BE2C (cell line): Measurements from ENCODE around the gene TRPM8.

Experiments used
- DNase-seq: peaks from one replicate; pipeline ENCODE4 v3.0.0-alpha.2; 2020
- H3K27me3 ChIP-seq: fragments of 250-450 bp; sonication (Bioruptor Pico); 2 replicates; pipeline ENCODE4 v1.5.1; 2020; ENCODE audit warnings: mild to moderate bottlenecking
- H3K36me3 ChIP-seq: fragments of 250-450 bp; sonication (Bioruptor Pico); 2 replicates; pipeline ENCODE4 v1.5.1; 2020; ENCODE audit warnings: mild to moderate bottlenecking
- H3K4me1 ChIP-seq: fragments of 250-450 bp; sonication (Bioruptor Pico); 2 replicates; pipeline ENCODE4 v1.5.1; 2020
- H3K4me3 ChIP-seq: 2 replicates; pipeline ENCODE4 v1.5.1; 2011; ENCODE audit warnings: low read depth, low read length
- H3K9me3 ChIP-seq: fragments of 250-450 bp; sonication (Bioruptor Pico); 2 replicates; pipeline ENCODE4 v1.5.1; 2020
- TF ChIP-seq, protein P1 (sequence below): IDR thresholded peaks from 2 replicates; pipeline ENCODE4 v1.5.1; 2012; ENCODE audit warnings: mild to moderate bottlenecking, low read depth, low read length

The TRPM8 gene

GRCh38 chr2:233974530-233975071 is 57.4 kb downstream of the TRPM8 start:
- H3K4me1 ChIP-seq = peaks cover 32% of the 10 kb centered on the region
- TF ChIP-seq, protein P1, sequence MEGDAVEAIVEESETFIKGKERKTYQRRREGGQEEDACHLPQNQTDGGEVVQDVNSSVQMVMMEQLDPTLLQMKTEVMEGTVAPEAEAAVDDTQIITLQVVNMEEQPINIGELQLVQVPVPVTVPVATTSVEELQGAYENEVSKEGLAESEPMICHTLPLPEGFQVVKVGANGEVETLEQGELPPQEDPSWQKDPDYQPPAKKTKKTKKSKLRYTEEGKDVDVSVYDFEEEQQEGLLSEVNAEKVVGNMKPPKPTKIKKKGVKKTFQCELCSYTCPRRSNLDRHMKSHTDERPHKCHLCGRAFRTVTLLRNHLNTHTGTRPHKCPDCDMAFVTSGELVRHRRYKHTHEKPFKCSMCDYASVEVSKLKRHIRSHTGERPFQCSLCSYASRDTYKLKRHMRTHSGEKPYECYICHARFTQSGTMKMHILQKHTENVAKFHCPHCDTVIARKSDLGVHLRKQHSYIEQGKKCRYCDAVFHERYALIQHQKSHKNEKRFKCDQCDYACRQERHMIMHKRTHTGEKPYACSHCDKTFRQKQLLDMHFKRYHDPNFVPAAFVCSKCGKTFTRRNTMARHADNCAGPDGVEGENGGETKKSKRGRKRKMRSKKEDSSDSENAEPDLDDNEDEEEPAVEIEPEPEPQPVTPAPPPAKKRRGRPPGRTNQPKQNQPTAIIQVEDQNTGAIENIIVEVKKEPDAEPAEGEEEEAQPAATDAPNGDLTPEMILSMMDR = 0 out of 2 replicates have a peak, but pooled peaks have one; percentile 1
- H3K36me3 ChIP-seq = no peaks in the 10 kb centered on the region
- peaks cover 3% of the 10 kb centered on the region; the same call in 1 of the 2 replicates for H3K9me3 ChIP-seq
- H3K4me3 ChIP-seq = no peak overlapping the region
- peak; percentile 79 for DNase-seq
- H3K27me3 ChIP-seq = no peaks in the 10 kb centered on the region

DNA sequence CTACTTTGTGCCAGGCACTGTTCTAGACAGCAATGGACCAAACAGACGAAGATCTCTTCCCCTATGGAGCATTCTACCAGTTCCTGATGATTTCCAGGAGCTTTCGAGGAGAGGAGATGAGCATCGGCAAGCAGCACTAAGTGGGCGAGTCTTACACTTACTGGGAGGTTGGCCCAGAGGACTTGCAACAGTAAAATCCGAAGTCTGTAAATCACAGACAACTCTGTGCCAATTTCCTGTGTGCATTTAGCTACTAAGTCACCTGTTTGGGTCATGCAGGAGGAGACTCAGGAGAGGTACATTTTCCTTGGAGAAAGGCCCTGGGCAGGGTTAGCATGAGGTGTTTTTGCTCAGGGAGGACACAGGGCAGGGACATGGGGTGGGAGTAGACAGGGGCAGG is 58.9 kb downstream of the TRPM8 start:
- peaks cover 33% of the 10 kb centered on the region for H3K4me1 ChIP-seq
- TF ChIP-seq, protein P1 = no peak

GRCh38 chr2:233976690-233977294 is 59.6 kb downstream of the TRPM8 start:
- peak; percentile 42 for DNase-seq
- no peaks in the 10 kb centered on the region for H3K27me3 ChIP-seq
- H3K36me3 ChIP-seq = no peaks in the 10 kb centered on the region
- TF ChIP-seq, protein P1 = peak; percentile 69
- no peak overlapping the region for H3K4me3 ChIP-seq
- H3K9me3 ChIP-seq = peaks cover 3% of the 10 kb centered on the region; the same call in 1 of the 2 replicates
- peaks cover 37% of the 10 kb centered on the region for H3K4me1 ChIP-seq

More for the DNA sequence above, 58.9 kb downstream of the TRPM8 start:
- no peaks in the 10 kb centered on the region for H3K36me3 ChIP-seq
- H3K4me3 ChIP-seq = no peak overlapping the region
- peaks cover 3% of the 10 kb centered on the region; the same call in 1 of the 2 replicates for H3K9me3 ChIP-seq
- DNase-seq = no peak
- H3K27me3 ChIP-seq = no peaks in the 10 kb centered on the region

DNA sequence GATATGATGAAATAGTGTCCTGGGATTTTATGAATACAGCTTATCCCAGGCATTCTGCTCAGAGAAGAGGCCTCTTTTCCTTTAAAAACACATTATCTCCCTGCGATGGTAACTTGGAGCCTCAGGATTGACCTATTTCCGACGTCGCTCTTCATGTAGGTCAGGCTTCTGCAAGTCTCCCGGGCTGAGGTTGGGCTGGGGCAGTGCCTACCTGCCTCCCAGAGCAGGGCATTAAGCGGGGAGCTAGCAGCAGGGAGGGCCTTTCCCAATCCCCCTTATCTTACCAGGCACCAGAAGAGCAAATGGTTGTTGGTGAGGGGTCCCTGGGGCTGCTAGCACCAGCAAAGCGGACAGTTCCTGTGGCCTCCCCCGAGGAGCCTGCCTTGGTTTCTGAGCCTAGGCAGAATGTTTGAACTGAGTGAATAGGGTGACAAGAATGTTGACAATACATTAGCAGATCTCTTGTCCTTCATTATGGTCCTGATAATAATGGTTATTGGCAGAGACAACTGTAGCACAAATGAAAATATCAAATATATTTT is 60.2 kb downstream of the TRPM8 start:
- peaks cover 37% of the 10 kb centered on the region for H3K4me1 ChIP-seq
- DNase-seq = peak; percentile 30
- peaks cover 3% of the 10 kb centered on the region; the same call in 1 of the 2 replicates for H3K9me3 ChIP-seq
- H3K27me3 ChIP-seq = no peaks in the 10 kb centered on the region
- TF ChIP-seq, protein P1 = no peak
- no peaks in the 10 kb centered on the region for H3K36me3 ChIP-seq
- H3K4me3 ChIP-seq = no peak overlapping the region

DNA sequence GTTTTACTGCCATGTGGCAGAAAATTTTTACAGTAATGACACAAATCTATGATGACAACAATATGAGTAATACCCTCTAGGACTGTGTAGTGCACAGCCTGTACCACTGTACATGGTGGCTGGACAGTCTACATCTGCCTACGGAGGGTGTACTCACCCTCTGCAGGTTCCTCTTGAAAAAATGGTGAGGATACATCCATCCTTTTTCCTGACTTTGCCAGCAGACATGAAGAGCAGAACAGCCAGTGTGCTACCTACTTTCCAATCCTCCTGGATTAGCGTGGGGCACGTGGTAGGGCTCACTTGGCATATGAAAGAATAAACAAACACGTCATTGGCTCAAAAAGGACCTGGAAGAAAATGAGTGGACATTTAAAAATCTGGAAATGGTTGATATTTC is 62.6 kb downstream of the TRPM8 start:
- Histone ChIP-seq H3K4me3 (no peak overlapping the region), H3K9me3 (no peaks in the 10 kb centered on the region), H3K36me3 (no peaks in the 10 kb centered on the region), H3K4me1 (peaks cover 27% of the 10 kb centered on the region), H3K27me3 (no peaks in the 10 kb centered on the region)
- DNase-seq = no peak
- TF ChIP-seq, protein P1 = no peak

GRCh38 chr2:233980955-233981561 is 63.9 kb downstream of the TRPM8 start:
- DNase-seq = no peak
- no peaks in the 10 kb centered on the region for H3K36me3 ChIP-seq
- TF ChIP-seq, protein P1 = no peak
- H3K4me3 ChIP-seq = no peak overlapping the region
- no peaks in the 10 kb centered on the region for H3K9me3 ChIP-seq
- peaks cover 18% of the 10 kb centered on the region for H3K4me1 ChIP-seq
- no peaks in the 10 kb centered on the region for H3K27me3 ChIP-seq
